Sigmoid colon (tissue), 7 donors: Measurements from ENCODE around the gene RIMS4. TPM values are rescaled to one million over a fixed set of nuclear protein-coding genes. Genes with fewer than 3 reads are reported as not detected.

ENCODE experiments used
- DNase-seq: peaks from one replicate; pipeline ENCODE4 v3.0.0-alpha.2; 2019
- H3K27ac ChIP-seq, 4 donors: fragments of 200-600 bp; sonication (generic); one replicate each; pipeline ENCODE4 v1.5.1; 2016 to 2019; ENCODE audit warnings: mild to moderate bottlenecking in 1 of 4
- H3K27me3 ChIP-seq, 3 donors: fragments of 200-600 bp; sonication (generic); one replicate each; pipeline ENCODE4 v1.5.1; 2019; ENCODE audit warnings: mild to moderate bottlenecking in 1 of 3
- H3K36me3 ChIP-seq, 4 donors: fragments of 200-600 bp; sonication (generic); one replicate each; pipeline ENCODE4 v1.5.1; 2016 to 2019
- H3K4me1 ChIP-seq, 4 donors: fragments of 200-600 bp; sonication (generic); one replicate each; pipeline ENCODE4 v1.5.1; 2017 to 2019
- H3K4me3 ChIP-seq, 4 donors: fragments of 200-600 bp; sonication (generic); one replicate each; pipeline ENCODE4 v1.5.1; 2017 to 2019; ENCODE audit warnings: mild to moderate bottlenecking in 2 of 4, moderate library complexity in 1 of 4
- H3K9me3 ChIP-seq, 4 donors: fragments of 200-600 bp in 3 of 4; sonication (generic) in 3 of 4; one replicate each; pipeline versions ENCODE4 v1.5.1 to v1.6.1; 2013 to 2019
- EP300 ChIP-seq, 4 donors: sonication (generic); formaldehyde crosslinking; IDR thresholded peaks; one replicate each; pipeline ENCODE4 v1.6.1; 2017; ENCODE audit warnings: antibody characterized with exemption in 4 of 4
- POLR2A ChIP-seq, 2 donors: fragments of 450-650 bp; IDR thresholded peaks; one replicate each; pipeline ENCODE4 v1.6.1; 2016; ENCODE audit warnings: antibody characterized with exemption in 2 of 2, mild to moderate bottlenecking in 2 of 2, moderate library complexity in 2 of 2
- POLR2AphosphoS5 ChIP-seq, 4 donors: sonication (generic); formaldehyde crosslinking; IDR thresholded peaks; one replicate each; pipeline ENCODE4 v1.6.1; 2017; ENCODE audit warnings: antibody characterized with exemption in 4 of 4
- WGBS, 2 donors: extraction: QIAGEN DNeasy Blood & Tissue Kit; methylation state at CpG; one replicate each; pipeline ENCODE4 v1.1.7; 2013; 5-methylcytosine and 5-hydroxymethylcytosine counted together
- intact Hi-C: fragments of 100-400 bp; cut with DNase I; formaldehyde crosslinking; loops from one replicate; pipeline ENCODE4 v1.15.1; 2023
- polyA plus RNA-seq, 3 donors: library from polyadenylated mRNA; stranded (reverse); fragments of 200-250 nt; gene quantifications; one replicate each; pipeline ENCODE4 v1.2.3, GENCODE V29; 2013
- total RNA-seq, 4 donors: library from RNA; depleted of rRNA; stranded (reverse); fragments of >200 nt; gene quantifications; one replicate each; pipeline ENCODE4 v1.1.0, GENCODE V29; 2016
- TF ChIP-seq, protein P1 (sequence below), 4 experiments: fragments of 450-650 bp in 3 of 4; fragments of 200-600 bp in 1 of 4; IDR thresholded peaks; one replicate each; pipeline ENCODE4 v1.5.1; 2016 to 2019; ENCODE audit warnings: antibody characterized with exemption in 4 of 4, mild to moderate bottlenecking in 3 of 4, moderate library complexity in 2 of 4
- donor health status: healthy with polysubstance abuse.
- donor health status: Bipolar disorder and iron deficiency.
- donor health status: healthy.

RIMS4 gene
- total and polyA plus RNA-seq, 7 donors, result 0.14 to 2.1 (median 0.55) TPM

GRCh38 chr20:44805979-44806620, 4.2 kb downstream of the RIMS4 start:
- WGBS, 2 donors, result 34 to 66% methylated on average over 9 of the region's 9 CpGs
- Histone ChIP-seq H3K9me3 (no peaks in the 10 kb centered on the region), H3K36me3 (no peaks in the 10 kb centered on the region), H3K27ac (no peak overlapping the region), H3K4me3 (no peak overlapping the region), H3K27me3 (peaks cover 18 to 84% (median 43%) of the 10 kb centered on the region in 3 donors), H3K4me1 (peaks cover 0 to 8% (median 5%) of the 10 kb centered on the region in 4 donors)
- no peak for TF ChIP-seq POLR2A (IDR thresholded peaks at IDR 0.05)
- peak in 1 of 4 donors; percentile 11 for TF ChIP-seq POLR2AphosphoS5 (IDR thresholded peaks at IDR 0.05)
- no peak for TF ChIP-seq EP300 (IDR thresholded peaks at IDR 0.05)
- intact Hi-C loops, result no loop called here
- peak; percentile 77 for DNase-seq

DNA sequence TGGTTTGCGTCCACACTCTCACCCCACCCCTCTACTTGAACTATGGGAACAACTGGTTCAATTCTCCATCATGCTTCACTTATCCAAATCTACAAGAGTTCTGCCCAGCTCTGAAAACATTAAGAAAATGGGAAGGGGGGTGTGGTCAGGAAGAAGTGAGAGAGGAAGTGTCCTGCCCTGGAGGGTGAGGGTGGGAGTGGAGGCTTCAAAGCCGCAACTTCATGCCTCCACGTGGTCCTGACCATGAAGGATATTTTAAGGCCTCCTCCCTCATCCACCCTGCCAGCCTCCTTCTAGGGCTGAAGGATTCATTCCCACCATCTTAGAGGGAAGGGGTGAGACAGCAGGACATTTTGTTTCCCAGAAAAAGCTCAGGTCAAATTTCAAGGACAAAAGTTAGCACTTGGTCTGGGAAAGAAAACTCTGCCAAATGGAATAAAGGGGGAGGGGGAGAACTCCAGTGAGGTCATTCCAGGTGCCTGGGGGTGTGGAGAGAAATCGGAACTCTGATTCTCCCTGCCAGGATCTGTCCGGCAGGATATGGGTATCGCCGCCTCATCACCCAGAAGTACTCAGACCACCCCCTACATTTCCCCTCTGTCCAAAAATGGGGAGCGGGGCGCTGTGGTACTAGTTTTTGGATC, 4.9 kb downstream of the RIMS4 start:
- intact Hi-C loops, result no loop called here
- H3K9me3 ChIP-seq, result no peaks in the 10 kb centered on the region

DNA sequence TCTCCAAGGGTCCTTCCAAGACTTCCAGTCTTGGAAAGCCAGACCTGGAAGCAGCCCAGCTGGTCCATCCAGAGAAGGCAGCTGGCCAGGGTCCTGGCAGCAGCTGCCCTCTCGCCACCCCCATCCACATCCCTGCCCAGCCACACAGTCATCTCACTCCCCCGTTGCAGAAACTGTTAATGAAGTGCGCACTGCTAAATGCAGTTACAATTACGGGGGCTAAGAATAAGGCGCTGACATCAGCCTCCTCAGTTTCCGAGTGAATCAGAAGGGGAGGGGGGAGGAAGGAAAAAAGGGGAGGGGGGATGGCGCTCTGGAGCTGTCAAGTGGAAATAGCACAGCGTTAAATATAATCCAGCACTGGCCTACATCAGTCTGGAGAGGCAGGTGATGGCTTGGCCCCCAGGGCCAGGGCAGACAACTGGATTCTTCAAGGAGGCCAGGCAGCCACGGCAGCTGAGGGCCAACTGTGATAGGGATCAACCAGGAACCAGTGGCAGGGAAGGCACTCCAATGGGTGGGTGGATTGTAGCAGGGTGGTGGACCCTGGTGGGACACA, 6.9 kb downstream of the RIMS4 start:
- Histone ChIP-seq H3K4me3 (no peak overlapping the region), H3K27me3 (peaks cover 0 to 61% (median 21%) of the 10 kb centered on the region in 3 donors), H3K9me3 (no peaks in the 10 kb centered on the region), H3K4me1 (no peaks in the 10 kb centered on the region), H3K36me3 (no peaks in the 10 kb centered on the region), H3K27ac (no peak overlapping the region)
- TF ChIP-seq POLR2AphosphoS5 (IDR thresholded peaks at IDR 0.05) (no peak), EP300 (IDR thresholded peaks at IDR 0.05) (no peak), POLR2A (IDR thresholded peaks at IDR 0.05) (no peak)
- TF ChIP-seq, protein P1, sequence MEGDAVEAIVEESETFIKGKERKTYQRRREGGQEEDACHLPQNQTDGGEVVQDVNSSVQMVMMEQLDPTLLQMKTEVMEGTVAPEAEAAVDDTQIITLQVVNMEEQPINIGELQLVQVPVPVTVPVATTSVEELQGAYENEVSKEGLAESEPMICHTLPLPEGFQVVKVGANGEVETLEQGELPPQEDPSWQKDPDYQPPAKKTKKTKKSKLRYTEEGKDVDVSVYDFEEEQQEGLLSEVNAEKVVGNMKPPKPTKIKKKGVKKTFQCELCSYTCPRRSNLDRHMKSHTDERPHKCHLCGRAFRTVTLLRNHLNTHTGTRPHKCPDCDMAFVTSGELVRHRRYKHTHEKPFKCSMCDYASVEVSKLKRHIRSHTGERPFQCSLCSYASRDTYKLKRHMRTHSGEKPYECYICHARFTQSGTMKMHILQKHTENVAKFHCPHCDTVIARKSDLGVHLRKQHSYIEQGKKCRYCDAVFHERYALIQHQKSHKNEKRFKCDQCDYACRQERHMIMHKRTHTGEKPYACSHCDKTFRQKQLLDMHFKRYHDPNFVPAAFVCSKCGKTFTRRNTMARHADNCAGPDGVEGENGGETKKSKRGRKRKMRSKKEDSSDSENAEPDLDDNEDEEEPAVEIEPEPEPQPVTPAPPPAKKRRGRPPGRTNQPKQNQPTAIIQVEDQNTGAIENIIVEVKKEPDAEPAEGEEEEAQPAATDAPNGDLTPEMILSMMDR (IDR thresholded peaks at IDR 0.05), result no peak
- intact Hi-C loops, result no loop called here
- WGBS, 2 donors, result 54 to 76% methylated on average over 9 of the region's 9 CpGs
- no peak for DNase-seq

More for the DNA sequence above, 4.9 kb downstream of the RIMS4 start:
- Histone ChIP-seq H3K36me3 (no peaks in the 10 kb centered on the region), H3K27me3 (peaks cover 12 to 78% (median 37%) of the 10 kb centered on the region in 3 donors), H3K4me1 (peaks cover 0 to 4% (median 2%) of the 10 kb centered on the region in 4 donors), H3K27ac (no peak overlapping the region), H3K4me3 (no peak overlapping the region)
- no peak for TF ChIP-seq POLR2A (IDR thresholded peaks at IDR 0.05)
- no peak for TF ChIP-seq EP300 (IDR thresholded peaks at IDR 0.05)
- TF ChIP-seq POLR2AphosphoS5 (IDR thresholded peaks at IDR 0.05), result no peak
- TF ChIP-seq, protein P1 (IDR thresholded peaks at IDR 0.05), result no peak
- DNase-seq, result no peak
- 62 to 79% methylated on average over 9 of the region's 9 CpGs for whole genome bisulfite sequencing, 2 donors

DNA sequence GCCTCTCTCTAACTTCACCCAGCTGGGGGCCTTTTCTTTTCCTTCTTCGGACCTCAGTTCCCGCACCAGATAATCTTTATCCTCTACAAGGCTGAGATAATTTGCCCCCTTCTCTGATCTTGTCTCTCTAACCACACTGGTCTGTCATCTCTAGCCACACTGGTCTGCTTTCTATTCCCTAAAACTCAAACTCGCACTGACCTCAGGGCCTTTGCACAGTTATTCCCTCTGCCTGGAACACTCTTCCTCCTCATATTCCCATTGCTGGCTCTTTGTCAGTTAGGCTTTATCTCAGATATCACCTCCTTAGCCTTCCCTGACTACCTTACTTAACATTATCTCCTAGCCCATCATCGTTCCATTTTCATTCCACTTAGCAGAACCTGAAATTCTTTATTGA, 7.6 kb downstream of the RIMS4 start:
- intact Hi-C loops, result no loop called here
- Histone ChIP-seq H3K27me3 (peaks cover 0 to 54% (median 20%) of the 10 kb centered on the region in 3 donors), H3K27ac (no peak overlapping the region), H3K9me3 (no peaks in the 10 kb centered on the region), H3K4me1 (no peaks in the 10 kb centered on the region), H3K36me3 (no peaks in the 10 kb centered on the region), H3K4me3 (no peak overlapping the region)
- TF ChIP-seq EP300 (IDR thresholded peaks at IDR 0.05) (no peak), POLR2A (IDR thresholded peaks at IDR 0.05) (no peak), POLR2AphosphoS5 (IDR thresholded peaks at IDR 0.05) (no peak)
- TF ChIP-seq, protein P1 (IDR thresholded peaks at IDR 0.05), result no peak
- DNase-seq, result no peak
- 91 to 95% methylated on average over 4 of the region's 4 CpGs for WGBS, 2 donors

DNA sequence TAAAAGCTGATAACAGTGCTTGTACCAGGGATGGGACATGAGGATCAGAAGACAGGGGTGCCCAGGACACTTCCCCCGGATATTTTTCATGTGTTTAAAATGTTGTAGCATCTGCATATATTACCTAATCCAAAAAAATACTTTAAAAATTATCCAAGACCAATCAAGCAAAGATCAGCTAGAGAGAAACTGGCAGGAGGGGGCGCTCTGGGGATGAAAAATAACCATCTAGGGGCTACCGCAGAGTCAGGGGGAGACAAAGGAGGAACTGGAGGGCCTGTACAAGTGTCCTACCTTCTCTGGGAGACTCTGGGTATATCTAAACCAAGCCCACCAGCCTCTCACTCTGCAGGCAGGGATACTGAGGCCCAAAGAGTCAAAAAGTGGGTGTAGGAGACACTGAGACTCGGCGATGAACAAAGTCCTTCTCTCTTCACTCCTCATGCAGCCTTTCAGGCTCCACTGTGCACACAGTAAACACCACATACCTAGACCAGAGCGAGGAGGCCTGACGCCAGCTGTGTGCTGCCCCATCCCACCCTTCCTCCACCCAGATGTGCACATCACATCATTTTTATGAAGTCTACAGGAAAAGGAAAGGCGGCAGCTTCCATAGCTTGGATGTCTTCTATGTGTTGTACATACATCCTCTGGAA, 9.8 kb downstream of the RIMS4 start:
- intact Hi-C loops, result no loop called here
- H3K36me3 ChIP-seq, result no peaks in the 10 kb centered on the region
- H3K27ac ChIP-seq, result no peak overlapping the region
- DNase-seq, result no peak
- no peak overlapping the region for H3K4me3 ChIP-seq
- no peaks in the 10 kb centered on the region for H3K9me3 ChIP-seq
- peaks cover 0 to 34% (median 10%) of the 10 kb centered on the region in 3 donors for H3K27me3 ChIP-seq
- WGBS, 2 donors, result 84 to 86% methylated on average over 8 of the region's 8 CpGs
- no peaks in the 10 kb centered on the region for H3K4me1 ChIP-seq
- TF ChIP-seq POLR2AphosphoS5 (IDR thresholded peaks at IDR 0.05) (no peak), POLR2A (IDR thresholded peaks at IDR 0.05) (no peak), EP300 (IDR thresholded peaks at IDR 0.05) (no peak)
- TF ChIP-seq, protein P1 (IDR thresholded peaks at IDR 0.05), result no peak
